GM19035 (cell line): ENCODE data around the gene OOSP2.
"Not testable (repeated sequence)": the region's sequence is repeated elsewhere in the genome, so short reads cannot be mapped to it uniquely, and the experiment has no call there.

Experiments used
- ATAC-seq: cut with Tn5 transposase; IDR thresholded peaks from one replicate; pipeline ENCODE4 v1.9.1; 2021; ENCODE audit not compliant: unreplicated experiment

Gene OOSP2, protein sequence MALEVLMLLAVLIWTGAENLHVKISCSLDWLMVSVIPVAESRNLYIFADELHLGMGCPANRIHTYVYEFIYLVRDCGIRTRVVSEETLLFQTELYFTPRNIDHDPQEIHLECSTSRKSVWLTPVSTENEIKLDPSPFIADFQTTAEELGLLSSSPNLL

DNA sequence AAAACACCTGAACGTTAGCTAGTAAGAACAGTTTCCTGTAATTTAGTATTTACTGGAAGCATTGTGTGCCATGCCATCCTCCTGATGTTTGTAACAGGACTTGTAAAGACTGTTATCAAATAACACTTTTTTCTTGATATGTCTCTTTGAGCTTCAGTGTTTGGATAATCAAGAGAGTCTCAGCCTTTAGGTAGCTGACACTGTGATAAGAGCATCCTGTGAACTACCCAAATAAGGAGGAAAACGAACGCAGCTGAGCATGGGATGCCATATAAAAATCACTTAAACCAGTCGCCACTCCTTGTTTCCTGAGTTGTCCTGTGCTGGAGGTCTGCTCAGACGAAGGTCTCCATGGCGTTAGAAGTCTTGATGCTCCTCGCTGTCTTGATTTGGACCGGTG lies at the start of gene OOSP2:
TSS of gene OOSP2 (plus strand) at position 301 of the 400 bp plus-strand sequence. CDS start at position 352, 51 bp downstream.
- no peak for ATAC-seq

DNA sequence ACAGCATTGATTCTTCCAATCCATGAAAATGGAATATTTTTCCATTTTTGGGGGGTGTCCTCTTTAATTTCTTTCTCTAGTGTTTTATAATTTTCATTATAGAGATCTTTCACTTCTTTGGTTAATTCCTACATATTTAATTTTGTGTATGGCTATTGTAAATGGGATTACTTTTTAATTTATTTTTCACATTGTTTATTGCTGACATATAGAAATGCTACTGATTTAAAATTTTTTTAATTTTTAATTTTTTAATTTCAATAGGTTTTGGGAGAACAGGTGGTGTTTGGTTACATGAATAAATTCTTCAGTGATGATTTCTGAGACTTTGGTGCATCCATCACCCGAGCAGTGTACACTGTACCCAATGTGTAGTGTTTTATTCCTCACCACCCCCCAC lies 49.8 kb upstream of the OOSP2 start:
- no peak for ATAC-seq

DNA sequence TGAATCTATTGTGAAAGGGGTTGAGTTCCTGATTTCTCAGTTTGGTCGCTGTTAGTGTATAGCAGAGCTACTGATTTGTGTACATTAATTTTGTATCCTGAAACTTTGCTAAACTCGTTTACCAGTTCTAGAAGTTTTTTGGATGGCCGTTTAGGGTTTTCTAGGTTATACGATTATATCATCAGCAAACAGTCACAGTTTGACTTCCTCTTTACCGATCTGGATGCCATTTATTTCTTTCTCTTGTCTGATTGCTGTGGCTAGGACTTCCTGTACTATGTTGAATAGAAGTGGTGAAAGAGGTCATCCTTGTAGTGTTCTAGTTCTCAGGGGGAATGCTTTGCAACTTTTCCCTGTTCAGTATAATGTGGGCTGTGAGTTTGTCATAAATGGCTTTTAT lies 47.8 kb upstream of the OOSP2 start:
- no peak for ATAC-seq

DNA sequence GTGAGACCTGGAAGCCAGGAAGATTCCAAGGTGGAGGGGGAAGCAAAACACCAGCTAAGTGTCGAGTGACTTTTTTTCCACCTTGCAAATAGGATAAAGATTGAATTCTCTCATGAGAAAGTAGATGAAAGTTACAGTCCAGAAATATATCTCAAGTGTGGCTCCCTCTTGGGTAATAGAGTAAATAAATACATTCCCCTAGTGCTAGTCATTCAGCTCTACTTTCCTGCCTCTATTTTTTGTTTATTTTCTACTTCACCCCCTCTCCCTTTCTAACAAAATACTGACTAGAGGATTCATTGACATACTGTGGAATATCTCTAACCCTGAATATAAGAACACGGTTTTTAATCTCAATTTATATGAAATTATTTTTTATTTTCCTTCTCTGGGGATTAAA lies 42.4 kb upstream of the OOSP2 start:
- no peak for ATAC-seq

DNA sequence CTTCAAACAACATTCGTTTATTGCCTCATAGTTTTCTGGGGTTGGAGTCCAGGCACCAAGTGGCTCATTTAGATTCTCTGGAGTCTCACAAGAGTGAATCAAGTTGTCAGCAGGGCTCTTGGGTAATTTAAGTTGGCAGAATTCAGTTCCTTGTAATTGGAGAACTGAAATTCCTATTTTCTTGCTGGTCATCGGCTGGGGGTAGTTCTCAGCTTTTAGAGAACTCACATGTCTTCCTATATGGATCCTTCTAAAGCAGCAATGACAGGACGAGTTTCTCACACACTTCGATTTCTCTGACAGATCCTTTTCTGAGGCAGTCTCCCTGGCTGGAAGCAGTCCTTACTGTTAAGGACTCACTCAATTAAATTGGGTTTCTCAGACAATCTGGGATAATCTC lies 40.5 kb upstream of the OOSP2 start:
- ATAC-seq, result no peak

DNA sequence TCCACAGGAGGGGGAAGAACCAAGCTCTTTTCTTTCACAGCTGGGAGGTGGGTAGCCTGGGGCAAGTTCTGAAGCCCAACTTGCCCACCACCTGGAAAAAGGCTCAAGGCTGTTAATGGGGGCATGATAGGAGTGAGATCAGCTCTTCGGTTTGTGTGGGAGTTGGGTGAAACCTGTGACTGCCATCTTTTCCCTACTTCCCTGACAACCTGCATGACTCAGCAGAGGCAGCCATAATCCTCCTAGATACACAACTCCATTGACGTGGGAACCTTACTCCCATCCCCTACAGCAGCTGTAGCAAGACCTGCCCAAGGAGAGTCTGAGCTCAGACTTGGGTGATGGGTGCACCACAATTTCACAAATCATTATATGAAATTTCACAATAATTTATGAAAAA lies 36.5 kb upstream of the OOSP2 start:
- no peak for ATAC-seq

DNA sequence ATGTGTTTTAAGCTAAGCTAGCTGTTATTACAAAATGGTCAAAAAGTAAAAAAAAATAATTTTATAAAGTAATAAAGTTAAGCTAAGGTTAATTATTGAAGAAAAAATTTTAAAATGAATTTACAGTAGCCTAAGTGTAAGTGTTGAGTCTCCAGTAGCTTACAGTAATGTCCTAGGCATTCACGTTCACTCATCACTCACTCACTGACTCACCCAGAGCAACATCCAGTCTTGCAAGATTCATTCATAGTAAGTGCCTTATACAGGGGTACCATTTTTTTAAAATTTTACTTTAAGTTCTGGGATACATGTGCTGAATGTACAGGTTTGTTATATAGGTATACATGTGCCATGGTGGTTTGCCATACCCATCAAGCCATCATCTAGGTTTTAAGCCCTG lies 34.8 kb upstream of the OOSP2 start:
- ATAC-seq, result no peak

DNA sequence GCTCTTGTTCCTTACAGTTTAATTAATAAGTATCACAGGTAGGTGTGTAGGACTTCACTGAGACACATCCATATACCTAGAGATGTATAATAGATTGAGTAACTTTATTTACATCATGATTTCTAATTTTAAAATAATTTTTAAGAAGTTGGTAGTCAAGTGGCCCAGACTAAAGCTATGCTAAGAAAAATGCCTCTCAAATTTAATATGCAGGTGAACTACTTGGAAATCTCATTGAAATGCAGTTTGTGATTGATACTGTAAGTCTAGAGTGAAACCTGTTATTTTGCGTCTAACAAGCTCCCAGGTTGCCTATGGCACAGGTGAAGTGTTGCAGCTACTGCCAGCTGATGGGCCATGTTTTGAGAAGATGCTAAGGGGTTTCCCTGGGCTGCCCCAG lies 23.3 kb upstream of the OOSP2 start, which contains the start of gene OOSP4B:
TSS of gene OOSP4B (plus strand) at position 301 of the 400 bp plus-strand sequence.
- no peak for ATAC-seq

DNA sequence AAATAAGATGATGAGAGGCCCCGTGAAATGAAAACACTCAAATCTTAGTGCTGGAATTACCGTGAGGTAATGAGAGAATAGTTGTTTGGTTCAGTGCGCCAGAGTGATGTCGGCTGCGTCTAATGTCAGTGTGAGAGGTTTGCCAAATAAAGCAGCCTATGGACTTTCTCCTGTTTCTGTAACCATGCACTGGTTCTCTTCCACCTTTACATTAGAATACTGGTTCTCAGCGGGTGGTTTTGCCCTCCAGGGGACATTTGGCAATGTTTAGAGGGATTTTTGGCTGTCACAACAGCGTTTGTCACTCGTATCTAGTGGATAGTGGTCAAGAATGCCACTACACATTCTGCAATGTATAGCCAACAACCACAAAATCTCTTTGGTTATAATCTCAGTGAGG lies 22.2 kb upstream of the OOSP2 start:
- no peak for ATAC-seq

DNA sequence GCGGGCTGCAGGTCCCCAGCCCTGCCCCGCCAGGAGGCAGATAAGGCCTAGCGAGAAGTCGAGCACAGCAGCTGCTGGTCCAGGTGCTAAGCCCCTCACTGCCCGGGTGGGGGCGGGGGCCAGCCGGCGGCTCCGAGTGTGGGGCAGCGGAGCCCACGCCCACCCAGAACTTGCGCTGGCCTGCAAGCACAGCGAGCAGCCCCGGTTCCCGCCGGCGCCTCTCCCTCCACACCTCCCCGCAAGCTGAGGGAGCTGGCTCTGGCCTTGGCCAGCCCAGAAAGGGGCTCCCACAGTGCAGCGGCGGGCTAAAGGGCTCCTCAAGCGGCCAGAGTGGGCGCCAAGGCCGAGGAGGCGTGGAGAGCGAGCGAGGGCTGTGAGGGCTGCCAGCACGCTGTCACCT lies 19.8 kb upstream of the OOSP2 start:
- ATAC-seq, result not testable (repeated sequence)

DNA sequence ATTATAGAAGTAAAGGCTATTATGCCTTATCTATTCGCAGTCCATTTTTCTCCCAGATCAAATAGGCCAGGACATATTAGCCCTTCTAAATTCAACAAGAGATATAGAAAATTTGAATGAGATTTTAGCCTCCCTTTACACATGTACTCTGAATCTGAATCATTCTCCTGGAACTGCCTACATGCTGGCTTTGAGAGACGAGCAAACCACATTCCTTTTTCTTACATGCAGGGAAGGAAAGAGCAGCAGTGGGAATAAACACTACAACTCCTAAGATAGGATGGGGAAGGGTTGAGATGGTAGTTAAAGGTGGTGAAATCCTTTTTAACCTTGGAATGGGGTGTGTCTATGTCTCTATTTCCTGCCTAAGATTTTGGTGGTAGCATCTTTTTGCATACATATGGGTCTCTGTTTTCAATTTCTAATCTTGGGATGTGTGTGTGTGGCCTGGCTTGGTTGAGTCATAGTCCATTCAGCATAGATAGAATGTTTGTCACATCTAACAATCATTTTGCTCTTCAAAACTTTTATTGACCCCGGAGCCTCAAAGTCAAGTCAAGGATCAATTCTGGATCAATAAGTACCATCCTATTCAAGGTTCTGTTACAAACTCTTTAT lies 11.1 kb upstream of the OOSP2 start:
- no peak for ATAC-seq

DNA sequence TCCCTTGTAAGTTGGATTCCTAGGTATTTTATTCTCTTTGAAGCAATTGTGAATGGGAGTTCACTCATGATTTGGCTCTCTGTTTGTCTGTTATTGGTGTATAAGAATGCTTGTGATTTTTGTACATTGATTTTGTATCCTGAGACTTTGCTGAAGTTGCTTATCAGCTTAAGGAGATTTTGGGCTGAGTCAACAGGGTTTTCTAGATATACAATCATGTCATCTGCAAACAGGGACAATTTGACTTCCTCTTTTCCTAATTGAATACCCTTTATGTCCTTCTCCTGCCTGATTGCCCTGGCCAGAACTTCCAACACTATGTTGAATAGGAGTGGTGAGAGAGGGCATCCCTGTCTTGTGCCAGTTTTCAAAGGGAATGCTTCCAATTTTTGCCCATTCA lies 10.2 kb downstream of the OOSP2 start:
- not testable (repeated sequence) for ATAC-seq

DNA sequence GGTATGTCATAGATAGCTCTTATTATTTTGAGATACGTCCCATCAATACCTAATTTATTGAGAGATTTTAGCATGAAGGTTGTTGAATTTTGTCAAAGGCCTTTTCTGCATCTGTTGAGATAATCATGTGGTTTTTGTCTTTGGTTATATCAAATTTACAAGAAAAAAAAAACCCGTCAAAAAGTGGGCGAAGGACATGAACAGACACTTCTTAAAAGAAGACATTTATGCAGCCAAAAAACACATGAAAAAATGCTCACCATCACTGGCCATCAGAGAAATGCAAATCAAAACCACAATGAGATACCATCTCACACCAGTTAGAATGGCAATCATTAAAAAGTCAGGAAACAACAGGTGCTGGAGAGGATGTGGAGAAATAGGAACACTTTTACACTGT lies 10.6 kb downstream of the OOSP2 start:
- ATAC-seq, result not testable (repeated sequence)

DNA sequence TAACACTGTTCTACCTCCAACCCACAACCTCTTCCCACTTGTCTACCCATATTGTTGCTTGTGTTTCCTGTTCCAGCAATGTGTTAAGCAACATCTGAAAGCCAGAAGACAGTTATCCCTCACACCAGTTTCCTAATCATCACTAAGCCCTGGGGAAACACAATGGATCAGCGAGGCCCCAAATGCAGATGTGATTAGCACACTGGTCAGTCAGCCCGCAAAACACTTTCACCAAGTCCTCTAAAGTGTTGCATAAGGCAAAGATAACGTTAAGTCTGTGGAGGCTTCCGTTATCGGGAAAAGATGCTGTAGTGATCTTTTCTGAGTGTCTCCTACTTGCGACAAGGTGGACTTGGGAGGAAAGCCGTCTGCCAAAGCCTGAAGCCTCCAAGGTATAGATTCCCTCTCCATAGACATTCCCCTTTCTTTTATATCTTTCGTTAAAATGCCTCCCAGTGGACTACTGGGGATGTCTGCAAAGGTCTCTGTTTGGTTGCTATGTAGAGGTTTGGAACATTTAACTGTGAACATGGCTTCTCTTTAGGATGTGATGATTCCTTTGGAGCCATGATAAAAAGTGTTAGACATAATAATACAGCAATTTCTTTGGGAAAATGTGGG lies 16.2 kb downstream of the OOSP2 start, which contains the start of gene MS4A3:
TSS of gene MS4A3 (plus strand) at position 317 of the 621 bp plus-strand sequence. CDS start 4,496 bp downstream, outside the sequence.
- no peak for ATAC-seq

DNA sequence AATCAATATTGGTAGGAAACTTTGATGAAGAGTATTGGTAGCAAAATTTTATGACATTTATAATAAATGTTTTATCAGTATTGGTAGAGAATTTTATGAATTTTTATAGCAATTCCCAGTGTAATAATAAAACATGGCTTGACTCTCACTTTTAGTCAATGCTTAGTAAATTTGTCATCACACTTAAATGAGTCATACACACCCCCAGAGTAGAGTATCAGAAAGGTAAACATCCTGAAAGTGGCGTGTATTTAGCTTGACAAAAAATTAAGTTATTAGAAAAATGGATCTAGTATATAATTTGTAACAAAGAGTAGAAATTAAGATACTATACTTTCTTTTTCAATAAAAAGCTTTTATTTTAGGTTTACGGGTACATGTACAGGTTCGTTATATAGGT lies 18.8 kb downstream of the OOSP2 start:
- ATAC-seq, result no peak

DNA sequence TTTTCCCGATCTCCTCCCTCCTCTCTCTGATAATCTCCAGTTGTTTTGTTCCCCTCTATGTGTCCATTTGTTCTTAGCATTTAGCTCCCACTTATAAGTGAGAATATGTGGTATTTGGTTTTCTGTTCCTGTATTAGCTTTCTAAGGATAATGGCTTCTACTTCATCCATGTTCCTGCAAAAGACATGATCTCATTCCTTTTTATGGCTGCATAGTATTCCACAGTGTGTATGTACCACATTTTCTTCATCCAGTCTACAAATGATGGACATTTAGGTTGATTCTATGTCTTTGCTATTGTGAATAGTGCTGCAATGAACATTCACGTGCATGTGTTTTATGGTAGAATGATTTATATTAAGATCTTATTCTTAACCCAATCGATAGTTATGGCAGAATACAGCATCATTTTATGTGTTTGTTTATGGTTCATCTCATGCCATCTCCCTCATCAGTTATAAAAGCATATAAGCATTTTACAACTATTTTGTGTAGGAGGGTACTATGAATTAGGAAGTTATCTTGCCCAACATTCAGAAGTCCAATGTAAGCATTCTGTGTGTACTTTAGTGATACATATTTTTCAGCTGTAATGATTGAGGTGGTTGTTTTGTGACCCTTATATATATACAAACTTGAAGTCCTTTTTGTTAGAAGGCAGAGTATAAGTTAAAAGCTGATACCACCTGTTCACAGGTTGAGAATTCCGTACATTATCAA lies 19.5 kb downstream of the OOSP2 start:
- ATAC-seq, result no peak

DNA sequence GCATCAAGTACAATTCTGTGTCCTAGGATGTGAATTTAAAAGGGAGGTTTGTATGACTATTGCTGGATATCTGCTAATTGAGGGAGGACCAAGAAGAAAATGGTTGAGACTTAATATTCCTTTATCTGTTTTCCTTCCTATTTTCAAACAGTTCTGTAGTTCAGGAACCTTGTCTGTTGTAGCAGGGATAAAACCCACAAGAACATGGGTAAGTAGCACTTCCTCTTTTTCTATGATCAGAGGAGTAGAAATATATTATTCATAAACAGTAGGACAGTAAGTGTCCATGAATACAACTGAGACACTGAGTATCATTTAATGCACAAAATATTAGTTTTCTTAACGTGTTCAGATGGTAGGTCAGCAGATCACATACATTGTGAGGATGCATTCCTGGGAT lies 23.9 kb downstream of the OOSP2 start:
- ATAC-seq, result no peak

DNA sequence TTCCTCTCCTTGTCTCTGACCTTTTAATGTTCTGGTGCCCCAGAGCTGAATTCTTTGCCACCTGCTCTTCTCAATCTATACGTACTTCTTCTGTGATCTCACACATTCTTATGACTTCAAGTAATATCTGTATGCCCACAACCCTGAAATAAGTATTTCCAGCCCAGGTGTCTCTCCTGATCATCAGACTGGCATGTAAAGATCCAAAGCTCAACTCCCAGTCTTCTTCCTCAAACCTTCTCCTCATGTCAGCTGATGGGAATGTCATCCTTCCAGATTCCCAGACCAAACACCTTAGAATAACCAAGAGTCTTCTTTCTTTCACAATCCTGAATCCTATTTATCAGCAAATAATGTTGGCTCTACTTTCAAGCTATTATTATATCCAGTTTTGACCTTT lies 25.6 kb downstream of the OOSP2 start:
- ATAC-seq, result no peak

DNA sequence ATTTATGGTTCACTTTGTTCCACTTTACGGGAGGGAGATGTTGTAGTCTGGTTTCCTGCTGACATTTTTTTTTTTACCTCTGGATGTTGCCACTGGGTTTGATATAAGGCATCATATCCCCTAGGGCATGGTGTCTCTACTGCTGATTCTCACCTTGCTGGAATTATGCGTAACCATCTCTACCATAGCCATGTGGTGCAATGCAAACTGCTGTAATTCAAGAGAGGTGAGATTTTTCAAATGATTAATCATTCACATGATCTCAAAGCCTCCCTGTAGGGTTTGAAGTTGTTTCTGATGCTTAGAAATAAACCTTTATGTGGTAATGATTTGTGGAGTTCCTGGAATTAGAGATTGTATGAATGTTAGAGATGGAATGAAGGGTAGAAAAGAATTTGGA lies 29.2 kb downstream of the OOSP2 start:
- no peak for ATAC-seq

DNA sequence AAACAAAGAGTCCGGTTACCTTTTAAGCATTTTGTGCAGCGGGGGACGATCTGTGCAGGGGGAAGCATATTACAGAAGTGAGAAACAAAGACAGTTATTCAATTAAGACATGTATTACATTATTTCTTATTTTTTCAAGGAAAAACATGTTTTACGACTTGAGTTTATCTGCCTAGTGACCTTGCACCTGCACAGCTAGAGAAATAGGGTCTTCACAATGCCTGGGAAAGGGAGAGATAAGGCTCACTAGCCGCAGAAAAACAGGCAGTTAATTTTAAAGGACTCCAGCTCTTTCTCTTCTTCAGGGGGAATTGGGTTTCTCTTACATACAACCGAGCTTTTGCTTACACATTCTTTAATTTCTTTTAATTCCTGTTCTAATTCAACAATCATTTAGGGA lies 31.4 kb downstream of the OOSP2 start:
- not testable (repeated sequence) for ATAC-seq

DNA sequence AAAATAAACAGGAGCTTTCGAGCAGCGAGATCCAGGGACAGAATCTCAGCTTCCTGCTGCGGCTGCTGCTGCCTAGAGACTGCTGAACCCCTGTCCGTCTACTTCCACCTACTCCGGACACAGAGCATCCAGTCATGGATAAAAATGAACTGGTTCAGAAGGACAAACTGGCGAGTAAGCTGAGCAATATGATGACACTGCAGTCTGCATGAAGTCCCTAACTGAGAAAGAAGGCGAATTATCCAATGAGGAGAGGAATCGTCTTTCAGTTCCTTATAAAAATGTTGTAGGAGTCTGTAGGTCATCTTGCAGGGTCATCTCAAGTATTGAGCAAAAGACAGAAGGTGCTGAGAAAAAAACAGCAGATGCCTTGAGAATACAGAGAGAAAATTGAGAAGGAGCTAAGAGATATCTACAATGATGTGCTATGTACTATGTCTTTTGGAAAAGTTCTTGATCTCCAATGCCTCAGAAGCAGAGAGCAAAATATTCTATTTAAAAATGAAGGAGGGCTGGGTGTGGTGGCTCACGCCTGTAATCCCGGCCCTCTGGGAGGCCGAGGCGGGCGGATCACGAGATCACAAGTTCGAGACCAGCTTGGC lies 37.1 kb downstream of the OOSP2 start:
- ATAC-seq, result no peak
